Motor neuron (in vitro differentiated cells): ENCODE results near the gene TRAPPC2. TPM values are rescaled to one million over a fixed set of nuclear protein-coding genes. Genes with fewer than 3 reads are reported as not detected.

ENCODE experiments used
- ATAC-seq, 8 experiments: fragments of 200-7000 bp; cut with Tn5 transposase; replicated peaks in 6 of 8; 2 replicates each; pipeline ENCODE4 v1.8.0; 2021; ENCODE audit warnings: mild to moderate bottlenecking in 8 of 8, moderate library complexity in 8 of 8
- H3K27ac ChIP-seq, 2 donors: fragments of 250-450 bp; sonication (Bioruptor Pico); 2 replicates each; pipeline ENCODE4 v1.9.0; 2021; ENCODE audit warnings: antibody characterized with exemption in 2 of 2, mild to moderate bottlenecking in 2 of 2, moderate library complexity in 1 of 2
- H3K4me1 ChIP-seq, 2 donors: fragments of 250-450 bp; sonication (Bioruptor Pico); replicated peaks in 1 of 2; 2 replicates each; pipeline ENCODE4 v1.6.1; 2021; ENCODE audit warnings: antibody characterized with exemption in 2 of 2, mild to moderate bottlenecking in 2 of 2, moderate library complexity in 1 of 2
- H3K4me3 ChIP-seq, 5 donors: fragments of 250-450 bp; sonication (Bioruptor Pico); 2 replicates each; pipeline ENCODE4 v1.9.0; 2021; ENCODE audit warnings: antibody characterized with exemption in 5 of 5, mild to moderate bottlenecking in 5 of 5, moderate library complexity in 4 of 5
- WGBS, 10 experiments: fragments of 450-650 bp; shearing (Covaris generic); methylation state at CpG; one replicate each; pipeline ENCODE4 v1.0.0; 2022; 5-methylcytosine and 5-hydroxymethylcytosine counted together
- in situ Hi-C, 9 experiments: fragments of 400-800 bp; cut with MboI; loops; one replicate each; pipeline ENCODE4 v1.15.0; 2021; ENCODE audit warnings: low sequenced_read_pairs in 9 of 9, low pct_unique_long_range_greater_than_20kb in 2 of 9; ENCODE audit not compliant: unreplicated experiment in 9 of 9
- total RNA-seq, 8 experiments: library from RNA; unstranded; fragments of 300-600 nt; gene quantifications; 2 replicates each; pipeline versions ENCODE4 v1.2.3 to v1.2.4, GENCODE V29; 2022

The TRAPPC2 gene
- total RNA-seq, 8 experiments from 2014 or later = 10.9 to 66.5 (median 29.4) TPM

- WGBS, 10 experiments = 80 to 83% methylated on average over 1 of the region's 2 CpGs; no CpG with 5 or more reads in 8 of the 10 experiments
- Histone ChIP-seq H3K4me3 (no peak overlapping the region), H3K4me1 (peaks cover 6 to 7% of the 10 kb centered on the region in 2 donors), H3K27ac (no peak overlapping the region)
- no peak for ATAC-seq
- in situ Hi-C loops = no loop called here
Measured at GRCh38 chrX:13694359-13694758, 40.1 kb downstream of the TRAPPC2 start.

- H3K4me3 ChIP-seq = no peak overlapping the region
- H3K4me1 ChIP-seq = peaks cover 6 to 7% of the 10 kb centered on the region in 2 donors
- H3K27ac ChIP-seq = no peak overlapping the region
- in situ Hi-C loops = no loop called here
- ATAC-seq = peak in 1 of 8 experiments; percentile 24
- WGBS, 10 experiments = 50 to 86% (median 80%) methylated on average over 1 to 4 of the region's 7 CpGs; no CpG with 5 or more reads in 5 of the 10 experiments
Measured at GRCh38 chrX:13693341-13693961, 41.0 kb downstream of the TRAPPC2 start.

GRCh38 chrX:13692771-13693231 lies 41.6 kb downstream of the TRAPPC2 start:
- in situ Hi-C loops = no loop called here
- ATAC-seq = no peak
- 20 to 95% (median 82%) methylated on average over 1 to 5 of the region's 5 CpGs; no CpG with 5 or more reads in 6 of the 10 experiments for WGBS, 10 experiments
- H3K4me3 ChIP-seq = no peak overlapping the region
- H3K27ac ChIP-seq = no peak overlapping the region
- peaks cover 6 to 7% of the 10 kb centered on the region in 2 donors for H3K4me1 ChIP-seq

- no peak for ATAC-seq
- Histone ChIP-seq H3K4me3 (no peak overlapping the region), H3K4me1 (peaks cover 6 to 7% of the 10 kb centered on the region in 2 donors), H3K27ac (no peak overlapping the region)
- 75 to 86% (median 83%) methylated on average over 1 to 5 of the region's 7 CpGs; no CpG with 5 or more reads in 7 of the 10 experiments for WGBS, 10 experiments
- in situ Hi-C loops = no loop called here
Measured at GRCh38 chrX:13691841-13692371, 42.5 kb downstream of the TRAPPC2 start.

- ATAC-seq = no peak
- no peak overlapping the region for H3K27ac ChIP-seq
- H3K4me3 ChIP-seq = peak overlapping the region in 3 of 5 donors; percentile 77 to 99 (median 87)
- in situ Hi-C loops = no loop called here
- WGBS, 10 experiments = 0 to 100% (median 100%) methylated on average over 1 to 2 of the region's 3 CpGs; no CpG with 5 or more reads in 5 of the 10 experiments
- H3K4me1 ChIP-seq = peaks cover 6 to 7% of the 10 kb centered on the region in 2 donors
Measured at GRCh38 chrX:13690836-13691235, 43.6 kb downstream of the TRAPPC2 start.

- ATAC-seq = no peak
- in situ Hi-C loops = no loop called here
- Histone ChIP-seq H3K4me3 (peak overlapping the region; percentile 77 to 99 (median 87)), H3K27ac (peak overlapping the region; percentile 92 to 94), H3K4me1 (peaks cover 6 to 7% of the 10 kb centered on the region in 2 donors)
- WGBS, 10 experiments = 0 to 24% (median 0%) methylated on average over 1 to 14 of the region's 16 CpGs; no CpG with 5 or more reads in 3 of the 10 experiments
Measured at GRCh38 chrX:13689741-13690211, 44.6 kb downstream of the TRAPPC2 start.

- peaks cover 6 to 7% of the 10 kb centered on the region in 2 donors for H3K4me1 ChIP-seq
- peak within 1 kb of the TSS; percentile 77 to 99 (median 87) for H3K4me3 ChIP-seq
- in situ Hi-C loops = no loop called here
- H3K27ac ChIP-seq = peak within 1 kb of the TSS; percentile 92 to 94
- ATAC-seq = peak; percentile 86 to 97 (median 94)
- 5% methylated on average over 8 of the region's 68 CpGs; no CpG with 5 or more reads in 9 of the 10 experiments for WGBS, 10 experiments
Measured at GRCh38 chrX:13688958-13689740, 45.3 kb downstream of the TRAPPC2 start, which contains the start of gene RAB9A. Gene RAB9A, plus strand, starts transcription at chrX:13689128. Its CDS starts 19,619 bp downstream, at chrX:13708747.

GRCh38 chrX:13688384-13688957 lies 45.9 kb downstream of the TRAPPC2 start:
- peaks cover 4 to 6% of the 10 kb centered on the region in 2 donors for H3K4me1 ChIP-seq
- WGBS, 10 experiments = 15 to 31% (median 25%) methylated on average over 6 to 13 of the region's 13 CpGs; no CpG with 5 or more reads in 7 of the 10 experiments
- ATAC-seq = no peak
- H3K27ac ChIP-seq = no peak overlapping the region
- in situ Hi-C loops = no loop called here
- peak overlapping the region; percentile 77 to 99 (median 87) for H3K4me3 ChIP-seq

GRCh38 chrX:13687203-13687602 lies 47.2 kb downstream of the TRAPPC2 start:
- Histone ChIP-seq H3K27ac (no peak overlapping the region), H3K4me3 (no peak overlapping the region), H3K4me1 (peaks cover 0 to 4% of the 10 kb centered on the region in 2 donors)
- in situ Hi-C loops = no loop called here
- ATAC-seq = no peak
- WGBS, 10 experiments = 83% methylated on average over 1 of the region's 1 CpG; no CpG with 5 or more reads in 9 of the 10 experiments

GRCh38 chrX:13685126-13685763 lies 49.2 kb downstream of the TRAPPC2 start:
- no peak for ATAC-seq

GRCh38 chrX:13684361-13684760 lies 50.1 kb downstream of the TRAPPC2 start:
- Histone ChIP-seq H3K4me3 (no peak overlapping the region), H3K27ac (no peak overlapping the region), H3K4me1 (no peaks in the 10 kb centered on the region)
- in situ Hi-C loops = no loop called here
- WGBS, 10 experiments = 0 to 100% (median 57%) methylated on average over 1 to 4 of the region's 4 CpGs; no CpG with 5 or more reads in 4 of the 10 experiments
- no peak for ATAC-seq

More at GRCh38 chrX:13685126-13685763, 49.2 kb downstream of the TRAPPC2 start:
- H3K4me1 ChIP-seq = peaks cover 0 to 1% of the 10 kb centered on the region in 2 donors
- no peak overlapping the region for H3K4me3 ChIP-seq
- no peak overlapping the region for H3K27ac ChIP-seq
- WGBS, 10 experiments = 0 to 83% (median 20%) methylated on average over 1 to 3 of the region's 3 CpGs; no CpG with 5 or more reads in 3 of the 10 experiments
- in situ Hi-C loops = no loop called here

- in situ Hi-C loops = no loop called here
- H3K27ac ChIP-seq = no peak overlapping the region
- H3K4me1 ChIP-seq = no peaks in the 10 kb centered on the region
- WGBS, 10 experiments = 0 to 86% (median 64%) methylated on average over 1 to 4 of the region's 7 CpGs; no CpG with 5 or more reads in 4 of the 10 experiments
- no peak for ATAC-seq
- no peak overlapping the region for H3K4me3 ChIP-seq
Measured at GRCh38 chrX:13681595-13681994, 52.8 kb downstream of the TRAPPC2 start.
